Measurements from ENCODE around the gene PITPNM3. TPM values are rescaled to one million over a fixed set of nuclear protein-coding genes. Genes with fewer than 3 reads are reported as not detected.

Gene PITPNM3
- total and polyA plus RNA-seq, 2 experiments from 2014 or later, result 1.0 to 1.5 TPM

DNA sequence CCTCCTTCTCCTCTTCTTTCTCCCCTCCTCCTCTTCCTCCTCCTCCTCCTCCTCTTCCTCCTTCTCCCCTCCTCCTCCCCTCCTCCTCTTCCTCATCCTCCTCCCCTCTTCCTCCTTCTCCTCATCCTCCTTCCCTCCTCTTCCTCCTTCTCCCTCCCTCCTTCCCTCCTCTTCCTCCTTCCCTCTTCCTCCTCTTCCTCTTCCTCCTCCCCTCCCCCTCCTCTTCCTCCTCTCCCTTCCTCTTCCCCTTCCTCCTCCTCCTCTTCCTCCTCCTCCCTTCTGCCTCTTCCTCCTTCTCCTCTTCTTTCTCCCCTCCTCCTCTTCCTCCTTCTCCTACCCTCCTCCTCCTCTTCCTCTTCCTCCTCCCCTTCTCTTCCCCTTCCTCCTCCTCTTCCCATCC lies 5.1 kb upstream of the PITPNM3 start (continued):
- TF ChIP-seq, protein P1, sequence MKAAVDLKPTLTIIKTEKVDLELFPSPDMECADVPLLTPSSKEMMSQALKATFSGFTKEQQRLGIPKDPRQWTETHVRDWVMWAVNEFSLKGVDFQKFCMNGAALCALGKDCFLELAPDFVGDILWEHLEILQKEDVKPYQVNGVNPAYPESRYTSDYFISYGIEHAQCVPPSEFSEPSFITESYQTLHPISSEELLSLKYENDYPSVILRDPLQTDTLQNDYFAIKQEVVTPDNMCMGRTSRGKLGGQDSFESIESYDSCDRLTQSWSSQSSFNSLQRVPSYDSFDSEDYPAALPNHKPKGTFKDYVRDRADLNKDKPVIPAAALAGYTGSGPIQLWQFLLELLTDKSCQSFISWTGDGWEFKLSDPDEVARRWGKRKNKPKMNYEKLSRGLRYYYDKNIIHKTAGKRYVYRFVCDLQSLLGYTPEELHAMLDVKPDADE (IDR thresholded peaks at IDR 0.05), result no peak

DNA sequence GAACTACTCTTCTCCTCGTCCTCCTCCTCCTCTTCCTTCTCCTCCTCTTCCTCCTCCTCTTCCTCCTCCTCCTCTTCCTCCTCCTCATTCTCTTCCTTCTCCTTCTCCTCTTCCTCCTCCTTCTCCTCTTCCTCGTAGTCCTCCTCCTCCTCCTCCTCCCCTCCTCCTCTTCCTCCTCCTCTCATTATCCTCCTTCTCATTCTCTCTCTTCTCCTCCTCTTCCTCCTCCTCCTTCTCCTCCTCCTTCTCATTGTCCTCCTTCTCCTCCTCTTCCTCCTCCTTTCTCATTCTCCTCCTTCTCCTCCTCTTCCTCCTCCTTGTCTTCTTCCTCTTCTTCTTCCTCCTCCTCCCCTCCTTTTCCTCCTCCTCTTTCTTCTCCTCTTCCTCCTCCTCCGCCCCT lies 4.1 kb upstream of the PITPNM3 start:
- no peak overlapping the region for H3K4me3 Mint-ChIP-seq
- no peaks in the 10 kb centered on the region for H3K9me3 Mint-ChIP-seq
- no peak for ATAC-seq

DNA sequence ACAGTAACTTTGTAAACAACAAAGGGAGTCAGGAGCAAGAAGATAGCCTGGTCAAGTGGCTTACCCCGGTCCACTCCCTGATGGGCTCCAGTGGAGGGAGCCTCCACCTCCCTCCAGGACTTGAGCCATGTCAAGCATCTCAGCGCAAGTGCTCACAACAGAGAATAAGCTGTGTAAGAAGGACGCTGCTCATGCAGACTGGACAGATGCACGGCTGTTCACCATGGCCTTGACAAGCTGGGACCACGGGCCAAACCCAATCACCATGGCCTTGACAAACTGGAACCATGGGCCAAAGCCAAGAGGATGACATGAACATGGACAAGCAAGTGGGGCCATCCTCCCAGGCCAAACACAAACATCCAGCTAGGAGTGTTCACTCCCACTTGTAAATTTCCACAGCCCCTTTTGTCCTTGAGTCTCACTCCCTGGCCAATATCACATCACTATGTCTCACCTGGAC lies 3.4 kb upstream of the PITPNM3 start:
- Mint-ChIP-seq H3K27ac (no peak overlapping the region), H3K27me3 (ENCODE audit: insufficient read depth, low read depth, poor library complexity) (peaks cover 41% of the 10 kb centered on the region)
- peaks cover 33% of the 10 kb centered on the region for H3K27me3 ChIP-seq (ENCODE audit: insufficient read depth)
- TF ChIP-seq ZNF331 (CRISPR knock-in tag; IDR thresholded peaks at IDR 0.05; ENCODE audit: low read depth), result no peak
- TF ChIP-seq, protein P2, sequence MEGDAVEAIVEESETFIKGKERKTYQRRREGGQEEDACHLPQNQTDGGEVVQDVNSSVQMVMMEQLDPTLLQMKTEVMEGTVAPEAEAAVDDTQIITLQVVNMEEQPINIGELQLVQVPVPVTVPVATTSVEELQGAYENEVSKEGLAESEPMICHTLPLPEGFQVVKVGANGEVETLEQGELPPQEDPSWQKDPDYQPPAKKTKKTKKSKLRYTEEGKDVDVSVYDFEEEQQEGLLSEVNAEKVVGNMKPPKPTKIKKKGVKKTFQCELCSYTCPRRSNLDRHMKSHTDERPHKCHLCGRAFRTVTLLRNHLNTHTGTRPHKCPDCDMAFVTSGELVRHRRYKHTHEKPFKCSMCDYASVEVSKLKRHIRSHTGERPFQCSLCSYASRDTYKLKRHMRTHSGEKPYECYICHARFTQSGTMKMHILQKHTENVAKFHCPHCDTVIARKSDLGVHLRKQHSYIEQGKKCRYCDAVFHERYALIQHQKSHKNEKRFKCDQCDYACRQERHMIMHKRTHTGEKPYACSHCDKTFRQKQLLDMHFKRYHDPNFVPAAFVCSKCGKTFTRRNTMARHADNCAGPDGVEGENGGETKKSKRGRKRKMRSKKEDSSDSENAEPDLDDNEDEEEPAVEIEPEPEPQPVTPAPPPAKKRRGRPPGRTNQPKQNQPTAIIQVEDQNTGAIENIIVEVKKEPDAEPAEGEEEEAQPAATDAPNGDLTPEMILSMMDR (conservative IDR thresholded peaks at IDR 0.05; ENCODE audit: low read depth in 2 of 2), result no peak
- TF ChIP-seq EZH2 (IDR thresholded peaks at IDR 0.05; ENCODE audit: low read depth, unreplicated experiment), result no peak
- no peak for TF ChIP-seq JUNB (IDR thresholded peaks at IDR 0.05; ENCODE audit: unreplicated experiment)
- TF ChIP-seq, protein P3, sequence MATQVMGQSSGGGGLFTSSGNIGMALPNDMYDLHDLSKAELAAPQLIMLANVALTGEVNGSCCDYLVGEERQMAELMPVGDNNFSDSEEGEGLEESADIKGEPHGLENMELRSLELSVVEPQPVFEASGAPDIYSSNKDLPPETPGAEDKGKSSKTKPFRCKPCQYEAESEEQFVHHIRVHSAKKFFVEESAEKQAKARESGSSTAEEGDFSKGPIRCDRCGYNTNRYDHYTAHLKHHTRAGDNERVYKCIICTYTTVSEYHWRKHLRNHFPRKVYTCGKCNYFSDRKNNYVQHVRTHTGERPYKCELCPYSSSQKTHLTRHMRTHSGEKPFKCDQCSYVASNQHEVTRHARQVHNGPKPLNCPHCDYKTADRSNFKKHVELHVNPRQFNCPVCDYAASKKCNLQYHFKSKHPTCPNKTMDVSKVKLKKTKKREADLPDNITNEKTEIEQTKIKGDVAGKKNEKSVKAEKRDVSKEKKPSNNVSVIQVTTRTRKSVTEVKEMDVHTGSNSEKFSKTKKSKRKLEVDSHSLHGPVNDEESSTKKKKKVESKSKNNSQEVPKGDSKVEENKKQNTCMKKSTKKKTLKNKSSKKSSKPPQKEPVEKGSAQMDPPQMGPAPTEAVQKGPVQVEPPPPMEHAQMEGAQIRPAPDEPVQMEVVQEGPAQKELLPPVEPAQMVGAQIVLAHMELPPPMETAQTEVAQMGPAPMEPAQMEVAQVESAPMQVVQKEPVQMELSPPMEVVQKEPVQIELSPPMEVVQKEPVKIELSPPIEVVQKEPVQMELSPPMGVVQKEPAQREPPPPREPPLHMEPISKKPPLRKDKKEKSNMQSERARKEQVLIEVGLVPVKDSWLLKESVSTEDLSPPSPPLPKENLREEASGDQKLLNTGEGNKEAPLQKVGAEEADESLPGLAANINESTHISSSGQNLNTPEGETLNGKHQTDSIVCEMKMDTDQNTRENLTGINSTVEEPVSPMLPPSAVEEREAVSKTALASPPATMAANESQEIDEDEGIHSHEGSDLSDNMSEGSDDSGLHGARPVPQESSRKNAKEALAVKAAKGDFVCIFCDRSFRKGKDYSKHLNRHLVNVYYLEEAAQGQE (IDR thresholded peaks at IDR 0.05; ENCODE audit: unreplicated experiment), result no peak
- TF ChIP-seq NANOG (IDR thresholded peaks at IDR 0.05; ENCODE audit: borderline replicate concordance), result no peak
- TF ChIP-seq POLR2AphosphoS5 (IDR thresholded peaks at IDR 0.05; ENCODE audit: low read depth), result no peak
- TF ChIP-seq STAT1 (IDR thresholded peaks at IDR 0.05; ENCODE audit: unreplicated experiment), result no peak
- TF ChIP-seq ZNF114 (CRISPR knock-in tag; IDR thresholded peaks at IDR 0.05), result no peak

More for the DNA sequence above, 4.1 kb upstream of the PITPNM3 start:
- Histone ChIP-seq H3K36me3 (ENCODE audit: insufficient read depth) (no peaks in the 10 kb centered on the region), H3F3A (replicated peaks; ENCODE audit: low read depth) (no peaks in the 10 kb centered on the region), H2AFZ (no peak overlapping the region), H3K27me3 (ENCODE audit: insufficient read depth) (peaks cover 26% of the 10 kb centered on the region), H4K20me1 (replicated peaks; ENCODE audit: insufficient read depth) (no peaks in the 10 kb centered on the region), H3K4me3 (no peak overlapping the region), H3K27ac (ENCODE audit: low read depth) (no peak overlapping the region), H3K79me2 (replicated peaks; ENCODE audit: insufficient read depth) (no peaks in the 10 kb centered on the region), H3K9me2 (ENCODE audit: insufficient read depth) (no peaks in the 10 kb centered on the region), H3K4me2 (no peak overlapping the region), H3K4me1 (ENCODE audit: insufficient read depth) (no peaks in the 10 kb centered on the region)
- Mint-ChIP-seq H3K36me3 (ENCODE audit: low read depth) (no peaks in the 10 kb centered on the region), H3K27me3 (ENCODE audit: insufficient read depth, low read depth, poor library complexity) (peaks cover 34% of the 10 kb centered on the region), H3K4me1 (peaks cover 3% of the 10 kb centered on the region; the same call in 1 of the 3 replicates), H3K27ac (no peak overlapping the region)
- no peak for DNase-seq (ENCODE audit: low spot score)
- no peak for TF ChIP-seq EZH2 (IDR thresholded peaks at IDR 0.05; ENCODE audit: low read depth, unreplicated experiment)
- TF ChIP-seq POLR2AphosphoS5 (IDR thresholded peaks at IDR 0.05; ENCODE audit: low read depth), result no peak
- TF ChIP-seq ZNF114 (CRISPR knock-in tag; IDR thresholded peaks at IDR 0.05), result no peak
- TF ChIP-seq STAT1 (IDR thresholded peaks at IDR 0.05; ENCODE audit: unreplicated experiment), result no peak
- TF ChIP-seq, protein P1 (IDR thresholded peaks at IDR 0.05), result no peak
- TF ChIP-seq EZH2phosphoT487 (IDR thresholded peaks at IDR 0.05; ENCODE audit: unreplicated experiment), result no peak
- TF ChIP-seq ZNF331 (CRISPR knock-in tag; IDR thresholded peaks at IDR 0.05; ENCODE audit: low read depth), result no peak
- TF ChIP-seq NANOG (IDR thresholded peaks at IDR 0.05; ENCODE audit: borderline replicate concordance), result no peak

More for the DNA sequence above, 3.4 kb upstream of the PITPNM3 start:
- ATAC-seq (no peak), DNase-seq (ENCODE audit: low spot score) (no peak)
- Histone ChIP-seq H3K9me2 (ENCODE audit: insufficient read depth) (no peaks in the 10 kb centered on the region), H3K79me2 (replicated peaks; ENCODE audit: insufficient read depth) (no peaks in the 10 kb centered on the region), H3K36me3 (ENCODE audit: insufficient read depth) (no peaks in the 10 kb centered on the region), H3K4me2 (no peak overlapping the region), H3F3A (replicated peaks; ENCODE audit: low read depth) (0 out of 2 replicates have a peak, but pooled peaks cover 1% of the 10 kb centered on the region), H4K20me1 (replicated peaks; ENCODE audit: insufficient read depth) (no peaks in the 10 kb centered on the region), H3K27ac (ENCODE audit: low read depth) (no peak overlapping the region), H3K4me3 (no peak overlapping the region), H2AFZ (no peak overlapping the region), H3K4me1 (ENCODE audit: insufficient read depth) (peaks cover 4% of the 10 kb centered on the region; the same call in 1 of the 2 replicates)
- peaks cover 6% of the 10 kb centered on the region for H3K4me1 Mint-ChIP-seq
- no peaks in the 10 kb centered on the region for H3K9me3 Mint-ChIP-seq
- no peaks in the 10 kb centered on the region for H3K36me3 Mint-ChIP-seq (ENCODE audit: low read depth)
- H3K4me3 Mint-ChIP-seq, result no peak overlapping the region
